ENCODE measurements around the gene CCDC7. TPM values are rescaled to one million over a fixed set of nuclear protein-coding genes. Genes with fewer than 3 reads are reported as not detected.
"Not testable (repeated sequence)": the region's sequence is repeated elsewhere in the genome, so short reads cannot be mapped to it uniquely, and the experiment has no call there.

CCDC7 gene
- total and polyA plus RNA-seq, 9 donors, result 2.0 to 34.6 (median 2.9) TPM

DNA sequence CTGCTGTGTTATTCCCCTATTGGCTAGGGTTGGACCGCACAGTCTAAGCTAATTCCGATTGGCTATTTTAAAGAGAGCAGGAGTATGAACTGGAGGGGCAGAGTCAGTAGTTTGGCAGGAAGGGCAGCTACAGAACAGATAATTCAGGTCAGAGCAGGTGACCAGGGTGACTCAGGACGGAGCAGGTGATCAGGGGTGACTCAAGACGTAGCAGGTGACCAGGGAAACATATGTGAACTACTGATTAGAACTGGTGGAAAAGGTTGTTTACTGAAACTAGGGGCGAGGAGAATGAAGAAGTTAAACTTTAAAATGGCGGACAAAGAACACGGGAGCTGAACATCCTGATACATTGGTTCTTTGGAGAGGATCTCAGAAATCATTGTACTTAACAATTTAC lies 102.3 kb downstream of the CCDC7 start:
- Histone ChIP-seq H3K4me3 (ENCODE audit: low read length) (no peak overlapping the region), H3K36me3 (ENCODE audit: control insufficient read depth, insufficient read depth, low read length) (no peaks in the 10 kb centered on the region), H3K27ac (ENCODE audit: low read length) (no peak overlapping the region), H3K9me3 (replicated peaks; ENCODE audit: control insufficient read depth, low read depth, low read length) (no peaks in the 10 kb centered on the region), H3K27me3 (ENCODE audit: control insufficient read depth, insufficient read depth, low read length) (no peaks in the 10 kb centered on the region), H3K4me1 (ENCODE audit: control insufficient read depth, insufficient read depth, low read length) (no peaks in the 10 kb centered on the region)
- DNase-seq, result no peak
- WGBS (ENCODE audit: insufficient coverage), result 93% methylated on average over 5 of the region's 7 CpGs

DNA sequence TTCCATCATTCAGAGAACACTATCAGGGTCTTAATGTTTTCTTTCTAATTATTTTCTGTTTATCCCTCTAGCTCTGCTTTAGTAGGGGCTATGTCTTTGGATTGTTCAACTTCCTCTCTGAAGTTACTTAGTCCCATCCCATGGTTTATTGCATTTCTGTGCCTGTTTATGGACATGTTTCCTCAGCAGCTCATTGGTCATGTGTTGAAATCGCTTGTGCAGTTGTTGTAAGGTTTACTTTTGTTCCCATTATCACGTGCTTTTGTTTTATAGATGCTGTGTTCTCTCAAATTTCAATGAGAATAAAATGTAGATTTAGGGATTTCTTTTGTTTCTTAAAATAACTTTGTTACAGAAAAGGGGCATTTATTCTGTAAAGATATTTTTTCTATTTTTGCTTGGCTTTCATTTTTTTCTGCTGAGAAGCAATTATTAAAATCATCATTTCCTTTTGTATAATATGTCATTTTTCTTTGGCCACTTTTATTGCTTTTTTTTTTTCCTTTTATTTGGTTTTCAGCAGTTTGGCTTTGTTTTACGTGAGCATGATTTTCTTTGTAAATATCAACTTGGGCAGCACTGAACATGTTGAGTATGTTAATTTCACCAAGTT lies 110.9 kb downstream of the CCDC7 start:
- Histone ChIP-seq H3K4me3 (ENCODE audit: low read length) (no peak overlapping the region), H3K27ac (ENCODE audit: low read length) (no peak overlapping the region), H3K27me3 (ENCODE audit: control insufficient read depth, insufficient read depth, low read length) (no peaks in the 10 kb centered on the region), H3K9me3 (replicated peaks; ENCODE audit: control insufficient read depth, low read depth, low read length) (no peaks in the 10 kb centered on the region), H3K4me1 (ENCODE audit: control insufficient read depth, insufficient read depth, low read length) (no peaks in the 10 kb centered on the region), H3K36me3 (ENCODE audit: control insufficient read depth, insufficient read depth, low read length) (no peaks in the 10 kb centered on the region)
- DNase-seq, result no peak
- no CpG with 5 or more reads among the region's 3 CpGs for WGBS (ENCODE audit: insufficient coverage)

DNA sequence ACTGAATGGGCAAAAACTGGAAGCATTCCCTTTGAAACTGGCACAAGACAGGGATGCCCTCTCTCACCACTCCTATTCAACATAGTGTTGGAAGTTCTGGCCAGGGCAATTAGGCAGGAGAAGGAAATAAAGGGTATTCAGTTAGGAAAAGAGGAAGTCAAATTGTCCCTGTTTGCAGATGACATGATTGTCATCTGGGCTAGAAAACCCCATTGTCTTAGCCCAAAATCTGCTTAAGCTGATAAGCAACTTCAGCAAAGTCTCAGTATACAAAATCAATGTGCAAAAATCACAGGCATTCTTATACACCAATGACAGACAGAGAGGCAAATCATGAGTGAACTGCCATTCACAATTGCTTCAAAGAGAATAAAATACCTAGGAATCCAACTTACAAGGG lies 116.8 kb downstream of the CCDC7 start:
- H3K27me3 ChIP-seq (ENCODE audit: control insufficient read depth, insufficient read depth, low read length); DNase-seq; H3K9me3 ChIP-seq (replicated peaks; ENCODE audit: control insufficient read depth, low read depth, low read length); H3K27ac ChIP-seq (ENCODE audit: low read length); H3K36me3 ChIP-seq (ENCODE audit: control insufficient read depth, insufficient read depth, low read length); H3K4me1 ChIP-seq (ENCODE audit: control insufficient read depth, insufficient read depth, low read length); H3K4me3 ChIP-seq (ENCODE audit: low read length): not testable (repeated sequence)

DNA sequence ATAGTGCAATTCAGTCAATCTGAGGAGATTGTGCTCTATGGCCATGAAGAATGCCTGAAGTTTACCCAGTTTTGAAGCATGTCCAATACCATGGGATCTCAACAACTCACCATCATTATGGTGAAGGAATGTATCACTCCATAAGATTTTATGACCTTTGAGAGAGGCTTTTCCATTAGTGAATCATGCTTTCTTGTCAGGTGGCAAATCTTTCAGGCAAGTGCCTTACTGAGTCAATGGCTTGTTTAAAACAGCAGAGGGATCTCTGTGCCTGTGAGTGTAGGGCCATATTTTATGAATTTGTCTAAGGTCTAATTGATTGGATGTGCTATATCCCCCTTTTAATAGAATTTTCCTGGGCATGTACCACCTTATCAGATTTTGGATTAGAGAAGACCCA lies 131.5 kb downstream of the CCDC7 start:
- no peak overlapping the region for H3K4me3 ChIP-seq (ENCODE audit: low read length)
- no peaks in the 10 kb centered on the region for H3K4me1 ChIP-seq (ENCODE audit: control insufficient read depth, insufficient read depth, low read length)
- H3K9me3 ChIP-seq (replicated peaks; ENCODE audit: control insufficient read depth, low read depth, low read length), result no peaks in the 10 kb centered on the region
- DNase-seq, result no peak
- no peak overlapping the region for H3K27ac ChIP-seq (ENCODE audit: low read length)
- H3K36me3 ChIP-seq (ENCODE audit: control insufficient read depth, insufficient read depth, low read length), result no peaks in the 10 kb centered on the region
- H3K27me3 ChIP-seq (ENCODE audit: control insufficient read depth, insufficient read depth, low read length), result no peaks in the 10 kb centered on the region

DNA sequence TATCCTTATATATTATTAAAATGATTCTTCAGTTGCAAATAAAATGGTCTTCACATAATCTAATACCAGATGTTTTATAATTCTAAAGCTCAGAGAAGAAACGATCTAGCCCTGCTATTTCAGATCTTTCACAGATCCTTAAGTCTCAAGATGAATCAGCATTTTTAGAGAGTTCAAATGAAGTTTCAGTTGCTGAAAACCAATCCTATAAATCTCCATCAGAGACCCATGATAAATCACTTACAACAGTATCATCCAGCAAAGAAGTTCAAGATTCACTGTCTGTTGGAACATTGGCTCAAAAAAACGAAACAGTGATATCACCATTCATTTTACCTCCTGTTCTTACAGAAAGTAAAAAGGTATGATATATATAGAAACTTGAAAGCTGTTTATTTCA lies 137.0 kb downstream of the CCDC7 start:
- H3K27me3 ChIP-seq (ENCODE audit: control insufficient read depth, insufficient read depth, low read length), result no peaks in the 10 kb centered on the region
- no peaks in the 10 kb centered on the region for H3K36me3 ChIP-seq (ENCODE audit: control insufficient read depth, insufficient read depth, low read length)
- H3K9me3 ChIP-seq (replicated peaks; ENCODE audit: control insufficient read depth, low read depth, low read length), result no peaks in the 10 kb centered on the region
- H3K4me3 ChIP-seq (ENCODE audit: low read length), result no peak overlapping the region
- H3K27ac ChIP-seq (ENCODE audit: low read length), result no peak overlapping the region
- no peaks in the 10 kb centered on the region for H3K4me1 ChIP-seq (ENCODE audit: control insufficient read depth, insufficient read depth, low read length)
- WGBS (ENCODE audit: insufficient coverage), result no CpG with 5 or more reads among the region's 2 CpGs
- DNase-seq, result no peak

DNA sequence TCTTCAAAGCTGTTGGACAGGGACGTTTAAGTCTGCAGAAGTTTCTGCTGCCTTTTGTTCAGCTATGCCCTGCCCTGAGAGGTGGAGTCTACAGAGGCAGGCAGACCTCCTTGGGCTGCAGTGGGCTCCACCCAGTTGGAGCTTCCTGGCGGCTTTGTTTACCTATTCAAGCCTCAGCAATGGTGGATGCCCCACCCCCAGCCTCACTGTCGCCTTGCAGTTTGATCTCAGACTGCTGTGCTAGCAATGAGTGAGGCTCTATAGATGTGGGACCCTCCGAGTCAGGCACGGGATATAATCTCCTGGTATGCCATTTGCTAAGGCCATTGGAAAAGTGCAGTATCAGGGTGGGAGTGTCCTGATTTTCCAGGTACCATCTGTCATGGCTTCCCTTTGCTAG lies 152.1 kb downstream of the CCDC7 start:
- H3K9me3 ChIP-seq (replicated peaks; ENCODE audit: control insufficient read depth, low read depth, low read length); H3K36me3 ChIP-seq (ENCODE audit: control insufficient read depth, insufficient read depth, low read length); H3K4me1 ChIP-seq (ENCODE audit: control insufficient read depth, insufficient read depth, low read length); DNase-seq; H3K27me3 ChIP-seq (ENCODE audit: control insufficient read depth, insufficient read depth, low read length); H3K27ac ChIP-seq (ENCODE audit: low read length); H3K4me3 ChIP-seq (ENCODE audit: low read length): not testable (repeated sequence)
- whole genome bisulfite sequencing (ENCODE audit: insufficient coverage), result 100% methylated on average over 3 of the region's 5 CpGs

DNA sequence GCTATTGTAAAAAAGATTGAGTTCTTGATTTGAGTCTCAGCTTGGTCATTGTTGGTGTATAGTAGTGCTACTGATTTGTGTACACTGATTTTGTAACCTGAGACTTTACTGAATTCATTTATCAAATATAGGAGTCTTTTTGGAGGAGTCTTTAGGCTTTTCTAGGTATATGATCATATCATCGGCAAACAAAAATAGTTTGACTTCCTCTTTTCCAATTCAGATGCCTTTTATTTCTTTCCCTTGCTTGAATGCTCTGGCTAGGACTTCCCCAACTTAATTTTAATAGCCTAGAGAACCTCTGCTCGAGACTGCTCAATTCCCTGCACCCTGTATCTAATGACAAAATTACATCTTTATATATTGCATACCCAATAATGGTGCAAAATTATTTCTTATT lies 154.4 kb downstream of the CCDC7 start:
- Histone ChIP-seq H3K27me3 (ENCODE audit: control insufficient read depth, insufficient read depth, low read length) (no peaks in the 10 kb centered on the region), H3K4me3 (ENCODE audit: low read length) (no peak overlapping the region), H3K36me3 (ENCODE audit: control insufficient read depth, insufficient read depth, low read length) (no peaks in the 10 kb centered on the region), H3K4me1 (ENCODE audit: control insufficient read depth, insufficient read depth, low read length) (no peaks in the 10 kb centered on the region), H3K27ac (ENCODE audit: low read length) (no peak overlapping the region), H3K9me3 (replicated peaks; ENCODE audit: control insufficient read depth, low read depth, low read length) (peaks cover 5% of the 10 kb centered on the region)
- no CpG with 5 or more reads among the region's 2 CpGs for WGBS (ENCODE audit: insufficient coverage)
- no peak for DNase-seq

DNA sequence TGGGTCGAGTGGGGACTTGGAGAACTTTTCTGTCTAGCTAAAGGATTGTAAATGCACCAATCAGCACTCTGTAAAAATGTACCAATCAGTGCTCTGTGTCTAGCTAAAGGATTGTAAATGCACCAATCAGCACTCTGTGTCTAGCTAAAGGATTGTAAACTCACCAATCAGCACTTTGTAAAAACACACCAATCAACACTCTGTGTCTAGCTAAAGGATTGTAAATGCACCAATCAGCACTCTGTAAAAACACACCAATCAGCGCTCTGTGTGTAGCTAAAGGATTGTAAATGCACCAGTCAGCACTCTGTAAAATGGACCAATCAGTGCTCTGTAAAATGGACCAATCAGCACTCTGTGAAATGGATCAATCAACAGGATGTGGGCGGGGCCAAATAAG lies 155.6 kb downstream of the CCDC7 start:
- not testable (repeated sequence) for H3K27ac ChIP-seq (ENCODE audit: low read length); DNase-seq; H3K27me3 ChIP-seq (ENCODE audit: control insufficient read depth, insufficient read depth, low read length); H3K4me1 ChIP-seq (ENCODE audit: control insufficient read depth, insufficient read depth, low read length); H3K36me3 ChIP-seq (ENCODE audit: control insufficient read depth, insufficient read depth, low read length); H3K9me3 ChIP-seq (replicated peaks; ENCODE audit: control insufficient read depth, low read depth, low read length); H3K4me3 ChIP-seq (ENCODE audit: low read length)
- WGBS (ENCODE audit: insufficient coverage), result 67% methylated on average over 1 of the region's 3 CpGs

DNA sequence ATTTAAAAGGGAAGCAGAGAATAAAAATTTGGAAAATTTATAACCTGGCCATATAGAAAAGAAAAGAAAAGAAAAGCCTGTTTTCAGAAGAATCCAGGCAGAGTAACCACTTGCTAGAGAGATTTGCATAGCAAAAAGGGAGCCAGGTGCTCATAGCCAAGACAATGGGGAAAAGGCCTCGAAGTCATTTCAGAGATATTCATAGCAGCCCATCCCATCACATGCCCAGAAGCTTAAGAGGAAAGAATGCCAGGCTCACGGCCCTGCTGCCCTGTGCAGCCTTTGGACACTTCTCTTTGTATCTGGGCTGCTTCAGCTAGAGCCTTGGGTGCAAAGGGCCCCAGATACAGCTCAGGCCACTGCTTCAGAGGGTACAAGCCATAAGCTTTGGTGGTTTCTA lies 159.8 kb downstream of the CCDC7 start:
- H3K4me3 ChIP-seq (ENCODE audit: low read length), result no peak overlapping the region
- DNase-seq, result no peak
- no peaks in the 10 kb centered on the region for H3K4me1 ChIP-seq (ENCODE audit: control insufficient read depth, insufficient read depth, low read length)
- WGBS (ENCODE audit: insufficient coverage), result no CpG with 5 or more reads among the region's 2 CpGs
- no peaks in the 10 kb centered on the region for H3K9me3 ChIP-seq (replicated peaks; ENCODE audit: control insufficient read depth, low read depth, low read length)
- H3K36me3 ChIP-seq (ENCODE audit: control insufficient read depth, insufficient read depth, low read length), result no peaks in the 10 kb centered on the region
- no peak overlapping the region for H3K27ac ChIP-seq (ENCODE audit: low read length)
- H3K27me3 ChIP-seq (ENCODE audit: control insufficient read depth, insufficient read depth, low read length), result no peaks in the 10 kb centered on the region

DNA sequence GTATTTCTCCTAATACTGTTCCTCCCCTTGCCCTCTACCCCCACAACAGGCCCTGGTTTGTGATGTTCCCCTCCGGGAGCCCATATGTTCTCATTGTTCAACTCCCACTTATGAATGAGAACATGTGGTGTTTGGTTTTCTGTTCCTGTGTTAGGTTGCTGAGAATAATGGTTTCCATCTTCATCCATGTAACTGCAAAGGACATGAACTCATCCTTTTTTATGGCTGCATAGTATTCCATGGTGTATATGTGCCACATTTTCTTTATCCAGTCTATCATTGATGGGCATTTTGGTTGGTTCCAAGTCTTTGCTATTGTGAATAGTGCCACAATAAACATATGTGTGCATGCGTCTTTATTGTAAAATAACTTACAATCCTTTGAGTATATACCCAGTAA lies 164.6 kb downstream of the CCDC7 start:
- H3K27ac ChIP-seq (ENCODE audit: low read length); H3K4me3 ChIP-seq (ENCODE audit: low read length); DNase-seq; H3K36me3 ChIP-seq (ENCODE audit: control insufficient read depth, insufficient read depth, low read length); H3K4me1 ChIP-seq (ENCODE audit: control insufficient read depth, insufficient read depth, low read length); H3K9me3 ChIP-seq (replicated peaks; ENCODE audit: control insufficient read depth, low read depth, low read length); H3K27me3 ChIP-seq (ENCODE audit: control insufficient read depth, insufficient read depth, low read length): not testable (repeated sequence)
- no CpG with 5 or more reads among the region's 2 CpGs for WGBS (ENCODE audit: insufficient coverage)

DNA sequence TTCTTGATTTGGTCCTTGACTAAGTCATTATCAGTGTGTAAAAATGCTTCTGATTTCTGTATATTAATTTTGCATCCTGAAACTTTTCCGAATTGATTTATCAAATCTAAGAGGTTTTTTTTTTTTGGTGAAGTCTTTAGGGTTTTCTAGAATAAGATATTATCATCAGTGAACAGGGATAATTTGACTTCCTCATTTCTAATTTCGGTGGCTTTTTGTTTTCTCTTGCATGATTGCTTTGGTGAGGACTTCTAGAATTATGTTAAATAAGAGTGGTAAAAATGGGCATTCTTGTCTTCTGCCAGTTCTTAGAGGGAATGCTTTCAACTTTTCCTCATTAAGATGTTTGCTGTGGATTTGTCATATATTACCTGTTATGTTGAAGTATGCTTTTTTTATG lies 170.5 kb downstream of the CCDC7 start:
- H3K4me1 ChIP-seq (ENCODE audit: control insufficient read depth, insufficient read depth, low read length), result no peaks in the 10 kb centered on the region
- no peak overlapping the region for H3K27ac ChIP-seq (ENCODE audit: low read length)
- H3K9me3 ChIP-seq (replicated peaks; ENCODE audit: control insufficient read depth, low read depth, low read length), result peaks cover 2% of the 10 kb centered on the region
- no peak overlapping the region for H3K4me3 ChIP-seq (ENCODE audit: low read length)
- no peaks in the 10 kb centered on the region for H3K36me3 ChIP-seq (ENCODE audit: control insufficient read depth, insufficient read depth, low read length)
- DNase-seq, result no peak
- no CpG with 5 or more reads among the region's 2 CpGs for WGBS (ENCODE audit: insufficient coverage)
- H3K27me3 ChIP-seq (ENCODE audit: control insufficient read depth, insufficient read depth, low read length), result no peaks in the 10 kb centered on the region

Measured in muscle of leg (tissue), 11 donors.